Thoracic aorta (tissue), 2 donors: Measurements from ENCODE around the gene DDX20. TPM values are rescaled to one million over a fixed set of nuclear protein-coding genes. Genes with fewer than 3 reads are reported as not detected.
A peak's percentile ranks its signal among the peaks of the same experiment; 100 is the strongest.

Experiments used
- ATAC-seq: fragments of 150-250 bp; one replicate; pipeline ENCODE4 v1.8.0; 2017; ENCODE audit warnings: low read depth; ENCODE audit not compliant: insufficient number of reproducible peaks, low FRiP score
- DNase-seq: peaks from one replicate; pipeline ENCODE4 v3.0.0-alpha.2; 2020; ENCODE audit warnings: low spot score
- H3K27ac ChIP-seq, 2 donors: fragments of 200-600 bp; sonication (generic); 1 replicate in 1 of 2; 2 replicates in 1 of 2; pipeline ENCODE4 v1.5.1; 2016; ENCODE audit warnings: mild to moderate bottlenecking in 2 of 2, moderate library complexity in 2 of 2
- H3K27me3 ChIP-seq: fragments of 200-600 bp; sonication (generic); replicated peaks from 2 replicates; pipeline ENCODE4 v1.6.0; 2016; ENCODE audit warnings: mild to moderate bottlenecking; ENCODE audit not compliant: insufficient read depth
- H3K36me3 ChIP-seq: fragments of 200-600 bp; sonication (generic); one replicate; pipeline ENCODE4 v1.5.1; 2016
- H3K4me1 ChIP-seq, 2 donors: fragments of 200-600 bp; sonication (generic); 1 replicate in 1 of 2; 2 replicates in 1 of 2; pipeline versions ENCODE4 v1.5.1 to v1.6.0; 2016; ENCODE audit warnings: low read depth in 2 of 2, mild to moderate bottlenecking in 1 of 2; ENCODE audit not compliant: control insufficient read depth in 1 of 2
- H3K4me3 ChIP-seq: fragments of 200-600 bp; sonication (generic); 2 replicates; pipeline ENCODE4 v1.5.1; 2016; ENCODE audit warnings: mild to moderate bottlenecking
- H3K9me3 ChIP-seq: fragments of 200-600 bp; sonication (generic); 2 replicates; pipeline ENCODE4 v1.5.1; 2016
- CTCF ChIP-seq: fragments of 200-600 bp; sonication (generic); IDR thresholded peaks from one replicate; pipeline ENCODE4 v1.5.1; 2019; ENCODE audit warnings: antibody characterized with exemption
- total RNA-seq, 2 donors: library from RNA; depleted of rRNA; stranded (reverse); fragments of >200 nt; gene quantifications; one replicate each; pipeline versions ENCODE4 v1.1.0 to v1.2.3, GENCODE V29; 2016

Gene DDX20
- total RNA-seq, 2 donors from 2014 or later: 17.2 to 21.5 TPM

GRCh38 chr1:111769517-111770146 lies 13.9 kb downstream of the DDX20 start:
- DNase-seq (no peak), ATAC-seq (no peak)
- H3K27me3 ChIP-seq: no peaks in the 10 kb centered on the region
- peaks cover 15% of the 10 kb centered on the region for H3K36me3 ChIP-seq
- no peaks in the 10 kb centered on the region for H3K9me3 ChIP-seq
- no peak overlapping the region for H3K27ac ChIP-seq
- H3K4me3 ChIP-seq: no peak overlapping the region
- H3K4me1 ChIP-seq: no peaks in the 10 kb centered on the region
- peak; percentile 81 for TF ChIP-seq CTCF

- no peak for ATAC-seq
- Histone ChIP-seq H3K4me3 (no peak overlapping the region), H3K27me3 (no peaks in the 10 kb centered on the region), H3K36me3 (peaks cover 10% of the 10 kb centered on the region), H3K27ac (no peak overlapping the region), H3K4me1 (no peaks in the 10 kb centered on the region), H3K9me3 (no peaks in the 10 kb centered on the region)
- no peak for DNase-seq
- TF ChIP-seq CTCF: no peak
These were observed 15.2 kb downstream of the DDX20 start for GRCh38 chr1:111770916-111771315.

GRCh38 chr1:111775966-111776365 lies 20.3 kb downstream of the DDX20 start:
- H3K4me1 ChIP-seq: no peaks in the 10 kb centered on the region
- no peak overlapping the region for H3K27ac ChIP-seq
- TF ChIP-seq CTCF: no peak
- ATAC-seq: no peak
- no peaks in the 10 kb centered on the region for H3K27me3 ChIP-seq
- no peak overlapping the region for H3K4me3 ChIP-seq
- H3K36me3 ChIP-seq: no peaks in the 10 kb centered on the region
- no peaks in the 10 kb centered on the region for H3K9me3 ChIP-seq
- DNase-seq: no peak

- TF ChIP-seq CTCF: no peak
- Histone ChIP-seq H3K9me3 (no peaks in the 10 kb centered on the region), H3K4me3 (no peak overlapping the region), H3K27ac (no peak overlapping the region), H3K27me3 (no peaks in the 10 kb centered on the region), H3K36me3 (no peaks in the 10 kb centered on the region), H3K4me1 (no peaks in the 10 kb centered on the region)
- DNase-seq (no peak), ATAC-seq (no peak)
These were observed 20.7 kb downstream of the DDX20 start for GRCh38 chr1:111776391-111776790.

GRCh38 chr1:111776861-111777260 lies 21.2 kb downstream of the DDX20 start:
- H3K4me1 ChIP-seq: no peaks in the 10 kb centered on the region
- ATAC-seq (no peak), DNase-seq (no peak)
- H3K27me3 ChIP-seq: no peaks in the 10 kb centered on the region
- H3K4me3 ChIP-seq: no peak overlapping the region
- TF ChIP-seq CTCF: no peak
- H3K36me3 ChIP-seq: no peaks in the 10 kb centered on the region
- no peaks in the 10 kb centered on the region for H3K9me3 ChIP-seq
- no peak overlapping the region for H3K27ac ChIP-seq
